ENCODE data around the gene CASZ1.
A peak's percentile ranks its signal among the peaks of the same experiment; 100 is the strongest.

The CASZ1 gene

DNA sequence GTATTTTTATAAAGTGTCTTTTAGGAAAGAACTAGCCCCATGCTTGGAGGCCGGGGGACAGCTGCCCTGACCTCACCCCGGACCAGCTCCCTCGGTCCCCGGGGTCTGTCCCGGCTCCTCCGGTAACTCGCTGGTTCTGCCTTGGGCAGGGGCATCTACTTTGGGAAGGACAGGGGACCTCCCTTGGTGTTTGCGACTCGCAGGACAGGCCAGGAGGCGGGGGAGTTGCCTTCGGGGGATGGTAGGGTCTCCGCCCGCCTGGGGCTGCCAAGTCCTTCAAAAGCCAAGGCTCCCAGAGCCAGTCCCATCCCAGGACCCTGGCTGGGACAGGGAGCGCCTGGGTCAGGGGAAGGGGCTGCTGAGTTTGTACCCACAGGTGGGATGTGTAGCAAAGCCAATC is 163.8 kb downstream of the CASZ1 start:
- DNase-seq, result no peak

DNA sequence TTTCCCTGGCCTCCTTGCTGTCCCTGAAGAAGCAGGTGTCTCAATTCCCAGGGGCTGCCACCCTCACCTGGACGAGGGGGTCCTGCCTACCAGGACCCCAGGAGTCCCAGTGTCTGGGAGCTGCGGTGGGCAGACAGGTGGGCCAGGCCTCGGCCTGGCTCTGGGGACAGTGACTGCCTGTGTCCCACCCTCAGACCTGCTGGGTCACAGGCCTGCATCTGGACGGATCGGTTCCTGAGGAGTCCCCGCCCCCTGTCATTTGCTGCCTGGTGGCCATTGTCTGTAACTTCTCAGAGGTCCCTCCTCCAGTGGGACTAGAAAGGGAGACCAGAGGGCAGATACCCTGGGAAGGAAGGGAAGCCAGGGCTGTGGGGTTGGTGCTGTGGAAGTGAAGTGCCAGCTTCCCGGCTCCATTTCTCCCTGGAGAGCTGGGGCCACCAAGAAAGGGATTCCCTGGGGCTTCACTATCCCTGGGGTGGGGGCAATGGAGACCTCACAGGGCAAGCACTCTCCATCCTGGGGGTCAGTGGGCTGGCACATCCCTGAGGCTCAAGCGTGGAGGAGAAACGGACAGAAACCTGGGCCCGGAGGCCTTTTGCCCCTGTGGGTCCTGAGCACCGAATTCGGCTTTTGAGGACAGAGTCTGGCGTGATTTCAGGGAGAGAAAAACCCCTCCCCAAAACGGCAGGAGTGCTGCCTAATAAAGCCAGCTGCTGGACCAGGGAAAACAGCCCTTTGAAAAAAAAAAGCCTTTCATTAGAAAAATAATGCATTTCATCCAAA is 164.4 kb downstream of the CASZ1 start:
- DNase-seq, result no peak

GRCh38 chr1:10631121-10631810 is 165.2 kb downstream of the CASZ1 start:
- DNase-seq, result no peak

- DNase-seq, result no peak
These were observed 165.8 kb downstream of the CASZ1 start for GRCh38 chr1:10630661-10631120.

- DNase-seq, result no peak
These were observed 166.5 kb downstream of the CASZ1 start for GRCh38 chr1:10629816-10630571.

DNA sequence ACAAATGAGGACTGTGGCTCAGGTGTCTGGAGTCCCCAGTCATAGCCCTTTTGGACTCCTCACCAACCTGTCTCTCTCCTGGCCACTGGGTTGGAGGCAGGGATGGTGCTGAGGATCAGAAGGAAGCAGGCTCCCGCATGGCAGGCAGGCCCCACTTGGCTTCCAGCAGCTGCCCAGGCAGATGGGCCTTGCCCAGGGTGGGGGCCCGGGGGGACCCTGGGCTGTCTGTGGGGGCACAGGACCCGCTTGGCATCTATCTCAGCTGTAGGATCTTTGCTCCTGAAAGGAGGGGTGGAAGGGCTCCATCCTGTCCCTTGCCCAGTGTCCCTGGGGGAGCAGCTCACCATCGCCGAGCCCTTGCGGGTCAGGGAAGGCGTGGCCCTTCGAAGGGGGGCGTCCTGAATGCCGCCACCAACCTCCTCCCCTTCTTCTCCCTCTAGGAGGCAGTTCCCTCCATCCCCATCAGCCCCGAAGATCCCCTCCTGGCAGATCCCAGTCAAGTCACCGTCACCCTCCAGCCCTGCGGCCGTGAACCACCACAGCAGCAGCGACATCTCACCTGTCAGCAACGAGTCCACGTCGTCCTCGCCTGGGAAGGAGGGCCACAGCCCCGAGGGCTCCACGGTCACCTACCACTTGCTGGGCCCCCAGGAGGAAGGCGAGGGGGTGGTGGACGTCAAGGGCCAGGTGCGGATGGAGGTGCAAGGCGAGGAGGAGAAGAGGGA is 167.2 kb downstream of the CASZ1 start:
- no peak for DNase-seq

DNA sequence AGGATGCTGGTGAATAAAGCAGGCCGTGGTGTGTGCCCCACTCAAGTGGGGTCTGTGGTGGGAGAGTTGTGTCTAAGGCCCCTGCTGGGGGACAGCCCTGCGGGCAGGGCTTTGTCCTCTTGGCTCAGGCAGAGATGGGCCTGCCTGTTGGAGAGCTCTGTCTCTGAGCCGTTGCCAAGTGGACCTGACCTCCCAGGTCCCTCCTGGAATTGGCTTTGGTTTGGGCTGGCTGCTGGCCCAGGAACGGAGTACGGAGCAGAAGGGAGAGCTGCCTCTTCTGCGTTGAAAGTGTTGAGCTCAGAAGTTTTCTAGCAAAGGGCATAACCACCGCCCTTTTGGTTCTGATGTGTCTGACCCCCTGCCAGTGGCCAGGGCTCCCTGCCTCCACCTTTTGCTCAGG is 167.8 kb downstream of the CASZ1 start:
- no peak for DNase-seq

- no peak for DNase-seq
These were observed 169.5 kb downstream of the CASZ1 start for GRCh38 chr1:10626791-10627410.

DNA sequence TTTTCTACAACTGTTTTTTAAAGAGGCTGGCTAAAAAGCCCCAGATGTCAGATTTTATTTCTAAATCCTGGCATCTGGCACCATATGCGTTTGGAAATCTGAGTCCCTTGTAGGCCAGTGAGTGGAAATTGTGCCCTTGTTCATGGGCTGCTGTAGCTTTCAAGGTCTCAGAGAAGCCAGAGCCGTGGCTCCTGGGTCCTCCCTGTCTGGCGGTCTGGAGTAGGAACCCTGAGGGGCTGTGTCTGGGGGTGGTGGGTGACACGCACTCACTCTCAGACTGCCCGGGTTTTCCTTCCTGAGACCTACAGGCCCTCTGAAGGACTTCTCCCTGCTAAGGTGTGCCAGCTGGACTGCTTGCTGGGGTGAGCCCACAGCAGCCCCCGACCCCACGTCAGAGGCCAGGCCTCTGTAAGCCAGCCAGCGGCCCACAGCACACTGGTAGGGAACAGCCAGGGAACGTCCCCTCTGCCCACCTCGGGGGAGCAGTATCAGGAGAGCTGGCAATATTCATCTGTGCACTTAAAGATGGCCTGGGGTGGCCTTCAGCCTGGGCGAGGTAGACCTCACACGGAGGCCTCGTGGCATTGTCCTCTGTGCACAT is 170.2 kb downstream of the CASZ1 start:
- DNase-seq, result peak; percentile 63

DNA sequence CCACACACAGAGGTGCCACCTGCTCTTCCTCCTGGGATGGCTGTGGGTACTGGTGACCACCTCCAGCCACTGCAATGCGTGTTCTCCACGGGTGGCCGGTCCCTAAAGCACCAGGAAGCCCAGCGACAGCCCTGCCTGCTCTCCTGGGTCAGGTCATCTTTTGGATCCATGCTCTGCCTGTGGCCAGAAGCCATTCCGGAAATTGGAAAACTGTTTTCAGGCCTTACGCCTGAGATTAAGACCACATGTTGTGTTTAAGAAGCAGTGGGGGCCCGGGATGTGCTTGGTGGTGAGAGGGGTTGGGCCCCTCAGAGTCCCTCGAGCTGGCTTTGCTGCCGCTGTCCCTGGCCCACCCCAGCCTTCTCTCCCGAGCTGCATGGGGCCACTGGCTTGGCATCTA is 170.9 kb downstream of the CASZ1 start:
- DNase-seq, result peak; percentile 63

- DNase-seq, result no peak
These were observed 171.4 kb downstream of the CASZ1 start for GRCh38 chr1:10625076-10625475.

GRCh38 chr1:10624256-10625050 is 172.0 kb downstream of the CASZ1 start:
- no peak for DNase-seq

DNA sequence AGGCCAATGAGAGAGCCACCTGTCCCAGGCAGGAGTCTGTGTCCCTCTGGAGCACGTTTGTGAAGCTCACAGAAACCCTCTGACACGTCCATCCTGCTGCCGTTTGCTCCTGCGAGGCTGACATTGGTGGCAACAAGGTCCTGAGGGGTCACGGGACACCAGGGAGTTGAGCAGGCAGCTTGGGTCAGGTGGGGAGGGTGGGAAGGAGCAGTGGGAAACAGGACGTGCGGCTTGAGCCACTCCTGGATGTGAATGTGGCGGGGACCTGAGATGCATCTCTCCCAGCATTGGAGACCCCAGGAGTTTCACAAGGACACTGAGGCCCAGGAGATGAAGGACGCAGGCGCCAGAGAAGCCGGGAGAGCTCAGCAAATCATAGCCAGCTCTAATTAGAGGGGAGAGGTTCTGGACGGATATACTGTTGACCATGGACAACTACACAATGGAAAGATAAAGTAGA is 172.7 kb downstream of the CASZ1 start:
- no peak for DNase-seq

- DNase-seq, result peak; percentile 65
These were observed 173.3 kb downstream of the CASZ1 start for GRCh38 chr1:10622910-10623685.

DNA sequence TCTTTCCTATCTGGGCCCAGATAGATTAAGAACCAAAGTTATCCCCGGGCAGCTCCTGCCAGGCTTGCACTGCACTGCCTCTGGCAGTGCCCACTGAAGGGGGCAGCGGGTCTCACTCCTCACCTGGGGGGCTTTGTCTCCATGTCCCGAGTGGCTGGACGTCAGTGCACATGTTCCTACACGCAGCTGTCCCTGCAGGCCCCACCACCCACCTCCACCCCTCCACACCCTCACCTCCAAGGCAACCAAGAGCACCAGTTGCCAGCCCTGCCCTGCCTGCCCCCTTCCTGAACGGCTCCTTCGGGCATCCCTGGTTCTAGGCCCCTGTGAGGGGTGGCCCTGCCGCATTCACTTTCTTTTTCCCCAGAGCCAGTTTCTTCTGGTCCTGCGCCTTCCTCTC is 174.5 kb downstream of the CASZ1 start:
- DNase-seq, result no peak

GRCh38 chr1:10620776-10621175 is 175.7 kb downstream of the CASZ1 start:
- no peak for DNase-seq

- no peak for DNase-seq
These were observed 178.2 kb downstream of the CASZ1 start for GRCh38 chr1:10617931-10618885.

DNA sequence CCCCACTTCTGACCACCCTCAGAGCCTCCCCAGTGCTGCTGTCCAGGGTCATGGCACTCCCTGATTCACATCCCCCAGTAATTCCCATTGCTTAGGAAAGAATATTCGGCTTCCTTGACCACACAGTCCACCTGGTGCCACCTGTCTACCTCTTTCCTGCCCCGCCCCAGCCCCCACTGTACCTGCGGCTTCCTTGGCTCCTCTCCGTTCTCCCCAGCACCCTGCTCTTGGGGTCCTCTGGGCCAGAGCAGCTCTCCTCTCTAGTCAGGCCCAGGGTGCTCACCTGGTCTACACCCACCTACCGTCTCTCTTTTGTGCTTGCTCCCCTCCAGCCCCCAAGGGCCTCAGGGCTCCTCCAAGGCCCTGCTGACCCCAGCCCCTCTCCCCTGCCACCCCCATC is 179.1 kb downstream of the CASZ1 start:
- DNase-seq, result no peak

GRCh38 chr1:10616696-10617095 is 179.8 kb downstream of the CASZ1 start:
- no peak for DNase-seq
